Calu3 (cell line): ENCODE results near the gene KIRREL1. TPM values are rescaled to one million over a fixed set of nuclear protein-coding genes. Genes with fewer than 3 reads are reported as not detected.

Experiments
- BruUV-seq: library from RNA; stranded (reverse); fragments of 400-500 nt; replicated peaks from 2 replicates; lab custom pipeline; 2021; lab: Mats Ljungman, UMichigan
- CTCF ChIA-PET: fragments of 300-600 bp; sonication (Branson Sonifier 250); formaldehyde crosslinking; loops from one replicate; lab custom pipeline; 2022; ENCODE audit warnings: antibody characterized with exemption; lab: Charles Lee
- DNase-seq: peaks from one replicate; pipeline ENCODE4 v3.0.0; 2022
- H3K27ac Mint-ChIP-seq: one replicate; pipeline ENCODE4 v1.8.0; 2022; ENCODE audit warnings: mixed read lengths; ENCODE audit not compliant: unreplicated experiment
- H3K27me3 Mint-ChIP-seq: one replicate; pipeline ENCODE4 v1.8.0; 2022; ENCODE audit warnings: mixed read lengths; ENCODE audit not compliant: unreplicated experiment
- H3K36me3 Mint-ChIP-seq: one replicate; pipeline ENCODE4 v1.8.0; 2022; ENCODE audit warnings: mild to moderate bottlenecking, moderate library complexity, mixed read lengths; ENCODE audit not compliant: insufficient read depth, unreplicated experiment
- H3K4me1 Mint-ChIP-seq: one replicate; pipeline ENCODE4 v1.8.0; 2022; ENCODE audit warnings: mild to moderate bottlenecking, low read depth, mixed read lengths; ENCODE audit not compliant: unreplicated experiment
- H3K4me3 Mint-ChIP-seq: one replicate; pipeline ENCODE4 v1.8.0; 2022; ENCODE audit warnings: mild to moderate bottlenecking, low read depth, moderate library complexity, mixed read lengths; ENCODE audit not compliant: unreplicated experiment
- H3K9me3 Mint-ChIP-seq: one replicate; pipeline ENCODE4 v1.8.0; 2022; ENCODE audit warnings: low read depth, mixed read lengths; ENCODE audit not compliant: unreplicated experiment
- CTCF ChIP-seq: fragments of 200-600 bp; IDR thresholded peaks from one replicate; pipeline ENCODE4 v1.8.0; 2022; ENCODE audit warnings: antibody characterized with exemption; ENCODE audit not compliant: unreplicated experiment
- intact Hi-C: fragments of 100-400 bp; cut with micrococcal nuclease; formaldehyde crosslinking; loops from one replicate; pipeline ENCODE4 v1.10.0; 2022; ENCODE audit not compliant: unreplicated experiment
- total RNA-seq: library from RNA; stranded (reverse); gene quantifications from 2 replicates; pipeline ENCODE4 v1.2.3, GENCODE V29; 2022

Gene KIRREL1
- total RNA-seq, 1 experiment from 2014 or later = 31.4 TPM

DNA sequence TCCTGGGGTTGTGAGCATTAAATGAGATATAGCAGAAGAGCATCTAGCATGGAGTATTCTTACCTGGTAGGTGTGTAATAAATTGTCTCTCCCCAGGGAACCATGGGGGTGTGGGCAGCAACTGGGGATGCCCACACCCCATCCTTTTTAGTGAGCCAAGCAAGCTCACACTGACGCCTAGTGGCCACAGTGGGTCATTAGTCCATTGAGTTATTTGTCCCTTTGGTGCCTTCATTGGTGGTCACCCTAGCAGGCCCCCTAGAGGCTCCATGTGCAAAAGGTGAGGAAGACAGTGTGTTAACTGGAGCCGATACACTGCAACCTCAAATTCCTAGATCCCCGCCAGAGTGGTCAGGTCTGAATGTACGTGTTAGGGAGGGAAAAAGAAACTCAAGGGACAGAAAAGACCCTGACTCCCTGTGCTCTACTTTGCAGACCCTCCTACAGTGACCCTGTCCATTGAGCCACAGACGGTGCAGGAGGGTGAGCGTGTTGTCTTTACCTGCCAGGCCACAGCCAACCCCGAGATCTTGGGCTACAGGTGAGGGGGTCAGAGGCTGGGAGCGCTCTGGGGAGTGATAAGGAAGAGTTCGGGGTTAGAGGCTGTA, 94.0 kb downstream of the KIRREL1 start:
- CTCF ChIA-PET = interaction anchor here (0.5 to 2.4 kb wide), 11 partner anchors 9 to 210 kb away, joined by 3 to 34 read pairs (median 4); partner anchors contain the start of gene KIRREL1
- Mint-ChIP-seq H3K9me3 (no peaks in the 10 kb centered on the region), H3K4me1 (no peaks in the 10 kb centered on the region), H3K27me3 (no peaks in the 10 kb centered on the region), H3K4me3 (no peak overlapping the region), H3K36me3 (peaks cover 16% of the 10 kb centered on the region), H3K27ac (no peak overlapping the region)
- DNase-seq = peak; percentile 79
- intact Hi-C loops = loop anchor here (1.0 kb wide), 2 partner anchors 95 to 118 kb away; no protein-coding TSS in a partner anchor
- BruUV-seq = no TSS peak
- peak; percentile 98 for TF ChIP-seq CTCF

DNA sequence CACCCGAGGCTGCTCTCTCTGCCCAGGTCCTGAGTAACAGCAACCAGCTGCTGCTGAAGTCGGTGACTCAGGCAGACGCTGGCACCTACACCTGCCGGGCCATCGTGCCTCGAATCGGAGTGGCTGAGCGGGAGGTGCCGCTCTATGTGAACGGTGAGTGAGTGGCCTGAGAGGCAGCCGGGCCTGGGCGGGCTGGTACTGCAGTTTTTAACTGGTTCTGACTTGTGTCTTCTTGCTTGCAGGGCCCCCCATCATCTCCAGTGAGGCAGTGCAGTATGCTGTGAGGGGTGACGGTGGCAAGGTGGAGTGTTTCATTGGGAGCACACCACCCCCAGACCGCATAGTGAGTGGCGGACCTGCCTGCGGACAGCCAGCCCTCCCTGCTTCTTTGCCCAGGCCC, 96.0 kb downstream of the KIRREL1 start:
- no TSS peak for BruUV-seq
- Mint-ChIP-seq H3K36me3 (peaks cover 16% of the 10 kb centered on the region), H3K9me3 (no peaks in the 10 kb centered on the region), H3K4me3 (no peak overlapping the region), H3K27me3 (no peaks in the 10 kb centered on the region), H3K27ac (no peak overlapping the region), H3K4me1 (no peaks in the 10 kb centered on the region)
- intact Hi-C loops = no loop called here
- CTCF ChIA-PET = no interaction called here
- no peak for TF ChIP-seq CTCF
- DNase-seq = no peak

- Mint-ChIP-seq H3K27ac (no peak overlapping the region), H3K4me3 (no peak overlapping the region), H3K27me3 (no peaks in the 10 kb centered on the region), H3K9me3 (no peaks in the 10 kb centered on the region), H3K36me3 (peaks cover 16% of the 10 kb centered on the region), H3K4me1 (no peaks in the 10 kb centered on the region)
- CTCF ChIA-PET = no interaction called here
- BruUV-seq = no TSS peak
- intact Hi-C loops = no loop called here
- no peak for DNase-seq
- no peak for TF ChIP-seq CTCF
These were observed 96.6 kb downstream of the KIRREL1 start for GRCh38 chr1:158089925-158090637.

DNA sequence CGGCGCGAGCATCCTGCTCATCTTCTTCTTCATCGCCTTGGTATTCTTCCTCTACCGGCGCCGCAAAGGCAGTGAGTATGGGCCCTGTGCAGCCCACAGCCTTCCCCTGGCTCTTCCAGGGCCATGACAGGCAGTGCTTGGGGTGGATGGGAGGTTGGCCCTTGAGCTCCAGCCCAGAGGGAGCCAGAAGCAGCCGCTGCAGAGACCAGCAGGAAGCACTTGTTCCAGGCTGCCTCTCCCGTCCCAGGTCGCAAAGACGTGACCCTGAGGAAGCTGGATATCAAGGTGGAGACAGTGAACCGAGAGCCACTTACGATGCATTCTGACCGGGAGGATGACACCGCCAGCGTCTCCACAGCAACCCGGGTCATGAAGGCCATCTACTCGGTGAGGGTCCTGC, 99.9 kb downstream of the KIRREL1 start:
- CTCF ChIA-PET = interaction anchor here (0.6 kb wide), 1 partner anchor 50 kb away, joined by 3 read pairs; no protein-coding TSS in a partner anchor
- BruUV-seq = no TSS peak
- DNase-seq = no peak
- Mint-ChIP-seq H3K4me3 (no peak overlapping the region), H3K9me3 (no peaks in the 10 kb centered on the region), H3K27ac (no peak overlapping the region), H3K27me3 (no peaks in the 10 kb centered on the region), H3K4me1 (no peaks in the 10 kb centered on the region), H3K36me3 (peaks cover 10% of the 10 kb centered on the region)
- no peak for TF ChIP-seq CTCF
- intact Hi-C loops = no loop called here
